ENCODE results near the gene TRH.

TRH gene, protein sequence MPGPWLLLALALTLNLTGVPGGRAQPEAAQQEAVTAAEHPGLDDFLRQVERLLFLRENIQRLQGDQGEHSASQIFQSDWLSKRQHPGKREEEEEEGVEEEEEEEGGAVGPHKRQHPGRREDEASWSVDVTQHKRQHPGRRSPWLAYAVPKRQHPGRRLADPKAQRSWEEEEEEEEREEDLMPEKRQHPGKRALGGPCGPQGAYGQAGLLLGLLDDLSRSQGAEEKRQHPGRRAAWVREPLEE
- 0 reads per million in 2 donors for total RNA-seq

DNA sequence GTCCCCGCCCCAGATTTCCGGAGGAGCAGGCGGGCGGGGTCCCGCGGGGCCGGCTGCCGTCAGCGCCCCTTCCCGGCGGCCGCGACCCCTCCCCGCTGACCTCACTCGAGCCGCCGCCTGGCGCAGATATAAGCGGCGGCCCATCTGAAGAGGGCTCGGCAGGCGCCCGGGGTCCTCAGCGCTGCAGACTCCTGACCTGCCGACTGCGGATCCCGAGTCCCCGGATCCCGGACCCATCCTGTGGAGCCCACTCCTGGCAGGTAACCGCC is at the start of gene TRH:
Gene TRH, plus strand, starts transcription at position 157 of the 269 bp plus-strand sequence. CDS start 1,097 bp downstream, outside the sequence.
- DNase-seq, result no peak

DNA sequence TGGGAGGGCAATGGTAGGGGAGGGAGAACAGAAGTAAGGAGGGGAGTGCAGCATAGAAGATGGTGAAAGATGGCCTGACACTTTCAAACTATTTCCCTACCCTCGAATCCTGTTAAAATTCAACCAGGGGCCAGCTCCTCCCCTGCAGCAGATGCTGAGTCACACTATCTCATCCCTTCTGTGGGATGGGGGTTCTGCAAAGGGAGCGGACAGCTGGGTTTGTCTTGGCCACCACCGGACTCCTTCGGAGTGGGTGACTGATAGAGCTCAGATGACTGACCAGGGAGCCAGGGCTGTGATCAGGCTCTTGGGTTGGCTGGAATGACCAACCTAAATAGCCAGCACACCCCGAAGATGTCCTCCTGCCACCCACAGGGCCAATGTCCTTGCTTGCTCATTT is 47.4 kb upstream of the TRH start:
- no peak for DNase-seq

DNA sequence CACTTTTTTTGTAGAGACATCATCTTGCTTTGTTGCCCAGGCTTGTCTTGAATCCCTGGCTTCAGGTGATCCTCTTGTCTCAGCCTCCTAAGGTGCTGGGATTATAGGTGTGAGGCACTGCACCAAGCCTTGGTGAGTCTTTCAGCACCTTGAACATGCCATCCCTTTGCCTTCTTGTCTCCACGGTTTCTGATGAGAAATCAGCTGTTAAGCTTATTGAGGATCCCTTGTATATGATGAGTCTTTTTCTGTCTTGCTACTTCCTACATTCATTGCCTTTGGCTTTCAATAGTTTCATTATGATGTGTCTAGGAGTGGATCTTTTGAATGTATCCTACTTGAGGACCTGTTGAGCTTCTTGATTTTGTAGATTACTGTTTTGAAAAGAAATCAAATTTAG is 45.1 kb upstream of the TRH start:
- no peak for DNase-seq

DNA sequence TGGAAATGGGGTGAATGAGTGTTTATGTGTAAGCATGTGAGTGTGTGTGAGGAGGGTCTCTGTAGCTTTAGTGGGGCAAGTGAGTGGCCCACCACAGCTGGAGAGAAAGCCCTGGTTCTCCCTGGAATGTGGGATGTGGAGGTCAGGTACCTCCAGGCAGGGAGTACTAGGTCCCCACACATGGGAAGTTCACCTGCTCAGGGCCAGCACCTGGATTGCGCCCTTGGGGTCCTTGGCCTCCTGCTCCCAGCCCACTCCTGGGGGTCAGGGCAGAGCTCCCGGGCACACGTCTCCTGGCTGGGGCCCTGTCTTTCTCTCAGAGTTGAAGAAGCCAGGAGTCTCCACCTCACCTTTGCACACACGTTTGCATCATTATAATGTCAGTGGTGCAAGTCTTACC is 41.0 kb upstream of the TRH start:
- no peak for DNase-seq

DNA sequence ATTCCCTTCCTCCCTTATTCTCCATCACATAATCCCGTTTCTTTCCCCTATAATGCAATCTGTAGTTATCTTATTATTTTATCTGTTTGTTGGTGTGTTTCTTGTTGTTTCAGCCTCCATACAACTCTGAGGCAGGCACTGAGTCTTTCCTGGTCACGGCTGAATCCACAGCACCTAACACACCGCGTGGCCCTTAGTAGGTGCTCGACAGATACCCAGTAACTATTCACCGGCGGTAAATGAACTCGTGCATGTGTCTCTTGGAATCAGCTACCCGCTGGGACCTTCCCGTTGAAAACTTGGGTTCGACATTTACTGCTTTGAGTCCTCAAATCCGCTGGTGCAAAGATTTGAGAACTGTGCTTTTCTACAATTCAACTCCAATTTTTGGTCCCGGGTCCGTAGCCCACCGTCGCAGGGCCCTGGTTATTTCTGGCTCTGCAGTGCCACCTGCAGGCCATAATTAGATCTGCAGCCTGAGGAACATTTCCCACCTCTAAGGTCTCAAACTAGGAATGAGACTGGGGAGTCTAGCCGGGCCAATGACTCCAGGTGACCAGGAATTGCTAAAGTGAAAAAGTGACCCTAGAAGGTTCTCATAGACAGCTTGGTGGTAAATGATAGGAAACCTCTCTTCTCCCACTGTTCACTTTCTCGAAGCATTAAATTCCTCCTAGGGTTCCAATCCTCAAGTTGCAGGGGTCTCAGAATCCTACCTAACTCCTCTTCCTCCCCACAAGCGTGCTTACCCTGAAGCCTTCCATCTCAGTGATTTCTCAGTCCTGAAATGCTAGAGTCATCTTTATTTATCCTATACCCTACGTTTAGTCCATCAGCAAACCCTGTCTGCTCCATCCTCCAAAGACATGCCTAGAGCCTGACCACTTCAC is 40.0 kb upstream of the TRH start:
- peak; percentile 17 for DNase-seq

DNA sequence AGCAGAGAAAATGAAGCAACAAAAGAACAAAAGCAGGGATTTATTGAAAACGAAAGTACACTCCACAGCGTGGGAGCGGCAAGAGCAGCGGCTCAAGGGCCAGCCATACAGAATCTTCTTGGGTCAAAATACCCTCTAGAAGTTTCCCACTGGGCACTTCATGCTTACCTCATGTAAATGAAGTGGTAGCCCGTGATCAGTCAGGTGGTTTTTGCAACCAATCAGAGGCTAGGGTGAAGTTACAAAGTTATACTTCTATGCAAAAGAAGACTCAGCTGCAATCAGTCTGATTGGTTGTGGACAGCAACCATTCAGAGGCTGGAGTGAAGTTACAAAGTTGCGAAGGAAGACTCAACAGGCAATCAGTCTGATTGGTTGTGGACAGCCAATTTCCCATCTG is 37.8 kb upstream of the TRH start:
- no peak for DNase-seq

DNA sequence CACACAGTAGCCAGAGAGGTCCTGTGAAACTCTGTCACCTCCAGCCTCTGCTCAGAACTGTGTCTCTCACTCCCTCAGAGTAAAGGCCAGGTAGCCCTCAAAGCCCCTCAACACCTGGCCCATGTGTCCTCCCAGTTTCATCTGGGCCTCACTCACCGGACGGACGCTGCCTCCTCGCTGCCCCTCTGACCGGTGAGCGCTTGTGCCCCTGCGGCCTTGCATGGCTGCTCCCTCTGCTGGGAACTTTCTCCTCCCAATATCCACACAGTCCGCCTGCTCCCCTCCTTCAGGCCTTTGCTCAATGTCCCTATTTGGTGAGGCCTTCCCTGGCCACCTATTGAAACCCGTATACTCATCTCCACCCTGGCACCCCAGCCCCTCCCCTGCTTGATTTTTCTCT is 36.8 kb upstream of the TRH start:
- no peak for DNase-seq

DNA sequence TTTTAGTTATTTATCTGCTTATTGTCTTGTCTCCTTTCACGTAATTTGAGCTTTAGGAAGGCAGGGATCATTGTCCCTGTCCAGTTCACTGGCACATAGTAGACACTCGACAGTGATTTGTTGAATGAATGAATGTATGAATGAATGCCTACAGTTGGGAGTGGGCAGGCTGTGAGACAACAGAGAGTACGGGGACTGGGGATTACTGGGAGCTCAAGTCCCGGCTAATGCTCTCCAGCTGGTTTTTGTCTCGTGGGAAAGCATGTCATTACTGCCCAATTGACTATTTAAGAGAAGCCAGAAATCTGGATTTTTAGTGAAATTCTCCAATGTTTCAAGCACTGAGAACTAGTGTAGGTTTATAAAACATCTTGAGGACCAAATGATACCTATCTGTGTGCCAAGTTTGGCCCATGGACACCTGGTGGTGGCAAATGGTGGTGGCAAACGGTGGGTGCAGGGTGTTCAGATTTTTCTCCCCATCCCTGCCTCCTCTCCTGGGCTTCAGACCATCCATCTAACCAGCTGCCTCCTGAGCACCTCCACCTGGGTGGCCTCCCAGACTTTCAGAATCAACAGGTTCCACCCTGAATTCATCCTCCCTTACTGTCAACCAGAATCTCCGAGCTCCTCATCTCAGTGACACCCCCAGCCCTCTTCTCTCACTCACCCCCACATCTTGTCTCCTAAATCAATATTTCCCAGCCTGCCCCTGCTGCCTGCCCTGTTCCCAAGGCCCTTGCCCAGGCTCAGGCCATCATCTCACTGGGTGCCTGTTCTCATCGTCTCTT is 36.2 kb upstream of the TRH start:
- DNase-seq, result no peak

DNA sequence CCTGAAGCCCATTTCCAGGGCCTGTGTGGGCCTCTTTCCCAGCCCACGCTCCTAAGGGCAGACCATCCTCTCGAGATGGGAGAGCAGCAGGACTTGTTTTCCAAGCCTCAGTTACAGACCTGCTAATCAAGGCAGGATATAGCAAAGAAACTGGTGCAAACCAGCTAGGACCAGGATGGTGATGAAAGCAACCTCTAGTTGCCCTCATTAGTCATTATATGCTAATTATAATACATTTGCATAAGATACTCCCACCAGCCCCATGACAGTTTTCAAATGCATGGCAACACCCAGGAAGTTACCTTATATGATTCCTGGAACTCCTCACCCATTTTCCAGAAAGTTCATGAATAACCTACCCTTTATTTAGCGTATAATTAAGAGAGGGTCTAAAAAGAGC is 34.4 kb upstream of the TRH start:
- no peak for DNase-seq

DNA sequence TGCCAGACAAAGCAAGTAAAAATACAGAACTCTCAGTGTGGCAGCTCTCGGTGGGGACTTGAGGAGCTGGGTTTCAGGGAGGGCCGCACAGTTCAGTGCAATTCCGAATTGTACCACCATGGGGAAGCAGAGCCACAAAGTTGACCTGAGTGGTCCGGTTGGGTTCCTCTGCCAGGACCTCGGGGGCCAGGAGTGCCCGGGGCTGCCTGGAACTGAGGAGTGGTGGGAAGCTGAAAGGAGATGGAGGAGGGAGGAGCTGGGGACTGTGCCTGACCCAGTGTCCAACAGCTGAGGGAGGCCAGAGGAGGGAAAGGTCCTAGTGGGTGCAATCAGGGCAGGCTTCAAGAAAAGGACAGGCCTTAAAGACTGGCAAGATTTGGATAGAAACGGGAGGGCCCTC is 32.2 kb upstream of the TRH start:
- DNase-seq, result no peak

DNA sequence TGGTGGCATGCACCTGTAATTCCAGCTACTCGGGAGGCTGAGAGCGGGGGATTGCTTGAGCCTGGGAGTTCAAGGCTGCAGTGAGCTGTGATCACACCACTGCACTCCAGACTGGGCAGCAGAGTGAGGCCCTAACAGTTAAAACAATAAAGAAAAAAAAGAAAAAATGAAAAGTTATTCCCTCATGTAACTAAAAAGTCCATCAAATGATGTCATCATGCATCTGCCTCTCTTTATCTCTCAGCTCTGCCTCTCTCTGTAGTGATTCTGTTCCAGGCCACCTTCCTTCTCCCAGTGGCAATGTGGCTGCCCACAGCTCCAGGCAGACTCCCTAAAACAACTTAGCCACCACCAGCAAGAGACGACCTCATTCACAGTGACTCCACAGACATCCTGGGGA is 31.5 kb upstream of the TRH start:
- no peak for DNase-seq

DNA sequence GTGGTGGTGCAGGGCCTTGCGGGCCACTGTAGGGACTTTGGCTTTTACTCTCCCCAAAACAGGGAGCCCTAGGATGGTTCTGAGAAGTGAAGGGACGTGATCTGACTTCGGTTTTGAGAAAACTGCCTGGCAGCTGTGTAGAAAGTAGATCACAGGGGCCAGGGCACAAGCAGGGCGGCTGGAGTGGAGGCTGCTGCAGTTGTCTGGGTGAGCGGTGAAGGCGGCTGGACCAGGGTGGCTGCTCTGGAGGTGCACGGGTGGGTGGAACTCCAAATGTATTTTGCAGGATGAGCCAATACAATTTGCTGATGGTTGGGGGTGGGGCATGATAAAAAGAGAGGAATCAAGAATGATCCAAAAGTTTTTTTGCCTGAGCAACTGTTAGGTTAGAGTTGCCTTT is 29.8 kb upstream of the TRH start:
- DNase-seq, result no peak

DNA sequence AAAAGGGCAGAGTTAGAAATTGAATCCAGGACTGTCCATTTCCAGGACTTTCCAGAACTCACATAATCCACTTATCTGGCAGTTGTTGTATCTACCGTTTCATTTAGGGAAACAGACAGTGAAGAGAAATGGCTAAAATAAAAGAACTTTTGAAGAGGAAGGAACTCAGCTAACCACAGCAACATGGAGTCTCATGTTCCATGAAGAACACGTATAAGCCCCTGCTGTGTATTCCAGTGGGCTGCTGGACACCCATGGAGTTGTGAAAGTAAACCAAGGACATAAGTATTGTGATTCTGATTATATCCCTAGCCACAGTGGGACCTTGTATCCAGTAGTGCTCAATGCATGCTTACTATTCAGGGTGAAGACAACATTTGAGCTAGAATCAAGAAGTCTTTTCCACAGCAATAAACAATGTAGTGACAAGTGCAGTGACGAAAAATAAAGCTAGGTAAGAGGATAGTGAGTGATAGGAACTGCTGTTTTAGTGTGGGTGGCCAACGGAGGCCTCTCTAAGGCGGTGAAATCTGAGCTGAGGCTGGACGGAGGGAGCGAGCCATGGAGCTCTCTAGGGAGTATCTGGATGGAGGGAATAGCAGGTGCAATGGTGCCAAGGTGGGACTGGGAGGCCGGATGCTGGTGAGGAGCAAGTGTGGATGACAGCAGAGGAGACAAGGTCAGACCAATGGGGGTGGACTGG is 26.8 kb upstream of the TRH start:
- DNase-seq, result no peak

DNA sequence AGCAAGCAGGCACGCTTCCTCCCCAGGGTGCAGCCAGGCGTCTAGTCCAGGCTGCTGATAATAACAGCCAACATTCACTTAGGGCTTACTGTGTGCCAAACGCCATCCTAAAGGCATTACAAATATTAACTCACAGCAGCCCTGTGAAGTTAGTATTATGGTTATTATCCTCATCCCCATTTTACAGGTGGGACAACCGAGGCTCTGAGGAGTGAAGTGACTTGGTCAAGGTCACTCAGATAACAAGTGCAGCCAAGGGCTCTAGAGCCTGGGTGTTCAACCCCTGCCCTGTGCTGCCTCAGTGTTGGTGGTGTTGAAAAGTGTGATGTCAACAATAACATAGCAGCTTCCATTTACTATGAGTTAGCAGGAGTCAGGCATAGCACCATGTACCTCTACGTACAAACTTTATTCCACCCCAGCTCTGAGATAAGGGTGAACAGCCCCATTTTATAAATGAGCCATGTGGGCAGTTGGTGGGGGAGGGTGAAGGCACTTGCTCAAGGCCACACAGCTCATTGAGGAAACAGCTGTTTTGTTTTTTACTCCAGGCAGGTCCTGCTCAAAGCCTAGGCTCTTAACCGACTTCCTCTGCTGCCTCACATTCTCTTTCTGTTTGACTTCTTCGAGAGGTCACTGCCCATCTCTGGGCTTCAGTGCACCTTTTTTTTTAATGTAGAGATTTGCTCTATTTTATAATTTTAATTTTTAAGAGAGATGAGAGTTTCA is 24.0 kb upstream of the TRH start:
- DNase-seq, result no peak

DNA sequence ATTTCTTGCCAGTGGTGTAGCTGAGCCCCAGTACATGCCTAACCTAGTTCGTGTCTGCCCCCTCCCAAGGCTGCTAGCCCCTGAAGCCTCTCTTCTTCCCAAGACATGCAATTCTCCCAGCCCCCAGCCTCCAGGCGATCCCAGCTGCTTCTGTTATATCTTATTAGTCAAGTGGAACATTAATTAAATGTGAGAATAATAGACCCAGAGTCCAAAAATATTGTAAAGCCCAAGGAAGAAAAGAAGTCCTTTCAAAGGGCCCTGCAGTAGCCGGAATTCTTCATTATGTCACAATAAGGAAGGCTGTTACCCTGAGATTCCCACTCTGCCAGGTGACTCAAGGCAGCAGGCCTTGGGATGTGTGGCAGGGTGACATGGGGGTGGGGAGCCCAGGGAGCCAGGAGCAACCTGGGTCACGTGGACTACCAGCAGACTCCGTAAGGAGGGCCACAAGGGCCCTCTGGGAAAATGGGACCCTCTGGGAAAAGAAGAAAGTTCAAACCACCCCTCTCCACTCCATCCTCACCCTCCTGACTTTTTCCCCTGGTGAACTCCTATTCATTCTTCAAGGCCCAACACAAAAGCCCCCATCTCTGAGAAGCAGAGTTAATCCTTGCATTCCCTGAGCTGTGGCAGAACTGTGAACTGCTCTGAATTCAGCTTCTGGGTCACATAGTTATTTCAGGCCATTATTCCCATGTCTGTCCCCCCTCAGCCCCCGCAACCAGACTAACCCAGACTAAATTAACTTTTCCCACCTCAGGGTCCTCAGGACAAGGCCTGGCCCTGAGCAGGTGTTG is 21.8 kb upstream of the TRH start:
- no peak for DNase-seq

DNA sequence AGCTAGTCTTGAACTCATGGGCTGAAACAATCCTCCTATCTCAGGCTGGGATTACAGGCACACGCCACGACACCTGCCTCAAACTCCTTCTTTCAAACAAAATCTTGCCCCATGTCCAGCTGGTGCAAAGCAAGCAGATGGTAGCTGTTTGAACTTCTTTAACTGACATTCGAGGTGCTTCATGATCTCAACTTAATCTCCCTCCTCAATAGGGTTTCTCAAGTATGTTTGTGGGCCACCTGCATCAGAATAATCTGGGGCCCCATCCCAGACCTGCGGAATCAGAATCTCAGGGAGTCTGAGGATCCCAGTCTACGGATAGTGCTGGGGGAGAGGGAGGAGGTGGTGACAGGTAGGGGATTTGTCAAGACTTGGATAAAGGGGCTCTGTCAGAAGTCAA is 20.9 kb upstream of the TRH start:
- no peak for DNase-seq

DNA sequence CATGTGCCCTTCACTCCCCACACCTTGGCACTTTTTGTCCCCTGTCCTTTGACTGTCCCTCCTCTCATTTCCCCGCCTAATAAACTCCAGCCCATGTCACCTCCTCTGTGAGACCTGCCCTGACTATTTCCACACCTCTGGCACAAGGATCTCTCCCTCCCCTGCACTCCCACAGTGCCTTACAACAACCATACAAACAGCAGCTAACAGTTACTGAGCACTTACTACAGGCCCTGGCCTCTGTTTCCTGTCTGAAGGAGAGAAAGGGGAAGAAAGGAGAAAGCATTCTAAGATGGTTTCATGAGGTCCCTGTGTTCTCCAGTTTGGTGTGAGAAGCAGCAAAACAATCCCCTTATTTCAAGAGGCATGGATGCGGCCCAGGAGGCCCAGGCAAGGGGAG is 20.0 kb upstream of the TRH start:
- no peak for DNase-seq

DNA sequence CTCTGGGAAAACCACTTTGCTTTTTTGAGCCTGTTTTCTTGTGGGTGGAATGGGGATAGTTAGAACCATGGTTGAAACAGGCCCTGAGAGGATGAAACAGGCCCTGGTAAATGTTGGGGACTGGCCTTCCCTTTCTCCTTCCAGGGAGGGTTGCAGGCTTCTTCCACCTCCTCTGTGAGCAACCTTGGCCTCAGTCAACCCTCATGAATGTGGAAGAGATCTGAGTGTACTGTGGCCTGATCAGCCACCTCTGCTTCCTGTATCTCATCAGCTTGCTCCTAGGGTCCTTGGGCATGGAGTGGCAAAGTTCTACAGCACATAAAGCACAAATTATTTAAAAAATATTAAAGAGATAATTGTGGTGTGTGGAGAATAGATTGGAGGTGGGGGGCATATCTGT is 17.6 kb upstream of the TRH start:
- DNase-seq, result no peak

DNA sequence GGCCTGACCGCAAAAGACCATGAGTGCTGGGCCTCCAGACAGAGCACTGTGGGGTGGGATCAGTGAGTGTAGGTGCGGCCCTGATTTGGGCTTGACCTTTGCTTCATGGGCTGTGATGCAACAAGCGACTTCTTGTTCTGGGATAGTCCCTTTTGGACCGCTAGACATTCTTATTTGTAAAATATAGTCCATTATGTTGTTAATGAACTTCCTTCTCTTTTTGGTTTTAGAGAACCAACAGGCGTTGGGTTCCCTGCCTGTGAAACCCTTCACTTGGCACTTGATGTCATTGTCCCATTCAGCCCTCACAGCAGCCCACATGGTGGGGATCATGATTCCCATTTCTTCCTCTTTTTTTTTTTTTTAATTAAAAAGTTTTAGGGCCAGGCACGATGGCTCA is 15.8 kb upstream of the TRH start:
- no peak for DNase-seq

DNA sequence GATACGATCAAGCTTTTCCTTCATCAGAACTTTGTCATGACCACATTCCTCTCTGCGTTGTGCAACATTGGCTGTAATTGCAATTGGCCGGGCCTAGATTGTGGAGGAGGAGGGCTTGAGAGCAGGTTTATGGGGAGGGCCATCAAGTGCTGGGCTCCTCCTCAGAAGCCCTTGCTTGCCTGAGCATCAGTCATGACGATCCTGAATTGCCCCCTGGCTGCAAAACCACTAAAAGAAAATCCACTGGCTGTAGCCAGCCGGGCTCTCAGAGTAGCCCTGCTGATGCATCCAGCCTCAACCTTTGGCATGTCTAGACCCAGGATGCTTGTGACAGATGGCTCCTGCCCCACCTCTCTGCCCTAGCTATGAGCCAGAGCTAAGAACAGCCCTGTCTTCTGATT is 13.4 kb upstream of the TRH start:
- no peak for DNase-seq

DNA sequence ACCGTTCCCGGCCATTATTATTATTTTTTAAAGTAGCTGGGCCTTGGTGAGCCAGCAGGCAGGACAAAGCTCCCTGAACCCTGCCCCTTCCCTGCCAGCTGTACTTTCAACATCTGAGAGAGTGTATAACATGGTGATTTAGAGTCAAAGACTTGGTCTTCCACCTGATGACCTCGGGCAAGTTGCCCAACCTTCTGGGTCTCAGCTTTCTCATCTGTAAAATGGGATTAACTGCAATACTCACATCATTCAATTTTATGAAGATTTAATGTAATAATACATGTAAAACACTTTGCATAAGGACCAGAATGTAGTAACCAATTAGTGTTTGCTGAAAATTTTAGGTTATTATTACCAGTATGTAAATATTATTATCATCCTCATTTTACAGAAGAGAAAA is 11.9 kb upstream of the TRH start:
- DNase-seq, result no peak

DNA sequence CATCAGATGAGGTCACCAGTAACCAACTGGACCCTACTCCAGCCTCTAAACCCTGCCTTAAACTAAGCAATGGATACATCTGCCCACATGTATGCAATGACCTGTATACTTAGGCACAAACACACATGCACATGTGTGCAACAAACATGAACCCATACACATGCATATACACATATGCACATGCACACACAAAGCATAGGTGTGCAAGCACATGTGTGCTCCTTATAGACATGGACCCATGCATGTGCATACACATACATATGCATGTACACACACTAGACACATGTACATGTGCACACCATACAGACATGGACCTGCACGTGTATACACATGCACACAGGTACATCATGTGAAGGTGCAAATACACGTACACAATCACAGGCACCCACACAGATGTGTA is 8.6 kb upstream of the TRH start:
- DNase-seq, result no peak

Measured in T-helper 9 cell (primary cell).